Adipocyte (in vitro differentiated cells): ENCODE data around the gene BMAL2.

Source experiments
- DNase-seq: peaks from one replicate; pipeline ENCODE4 v3.0.0-alpha.2; 2015; ENCODE audit warnings: low read depth
- H3K27me3 ChIP-seq: replicated peaks from 2 replicates; pipeline ENCODE4 v1.7.0; 2013; ENCODE audit warnings: mild to moderate bottlenecking, low read length, moderate library complexity; ENCODE audit not compliant: control insufficient read depth, insufficient read depth
- H3K36me3 ChIP-seq: 2 replicates; pipeline ENCODE4 v1.7.0; 2013; ENCODE audit warnings: low read length, mild to moderate bottlenecking, moderate library complexity; ENCODE audit not compliant: control insufficient read depth, insufficient read depth, severe bottlenecking
- H3K4me1 ChIP-seq: 2 replicates; pipeline ENCODE4 v1.7.0; 2013; ENCODE audit warnings: mild to moderate bottlenecking, low read length, moderate library complexity; ENCODE audit not compliant: control insufficient read depth, insufficient read depth
- H3K4me3 ChIP-seq: 2 replicates; pipeline ENCODE4 v1.7.0; 2013; ENCODE audit warnings: mild to moderate bottlenecking, low read length, moderate library complexity
- H3K9ac ChIP-seq: 2 replicates; pipeline ENCODE4 v1.7.0; 2013; ENCODE audit warnings: mild to moderate bottlenecking, low read length, moderate library complexity
- H3K9me3 ChIP-seq: 2 replicates; pipeline ENCODE4 v1.7.0; 2013; ENCODE audit warnings: mild to moderate bottlenecking, low read length, moderate library complexity; ENCODE audit not compliant: control insufficient read depth

The BMAL2 gene

DNA sequence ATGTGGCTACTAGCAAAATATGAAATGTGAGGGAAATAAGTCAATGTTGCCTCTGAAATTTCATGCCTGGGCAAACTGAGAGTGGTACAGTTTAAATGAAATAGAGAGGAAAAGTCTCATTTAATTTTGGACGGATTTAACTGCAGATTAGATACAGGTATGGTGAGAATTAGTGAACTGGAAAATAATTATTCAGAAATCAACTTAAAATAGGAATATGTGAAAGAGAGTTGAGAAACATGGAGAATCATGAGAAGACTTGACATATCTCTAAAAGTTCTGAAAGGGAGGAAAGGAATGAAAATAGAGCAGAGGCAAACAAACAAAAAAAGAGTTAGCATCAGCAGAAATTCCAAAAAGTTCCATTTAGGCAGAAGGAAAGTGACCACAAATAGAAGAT, 33.5 kb upstream of the BMAL2 start:
- Histone ChIP-seq H3K9ac (no peak overlapping the region), H3K9me3 (peaks cover 5% of the 10 kb centered on the region), H3K36me3 (peaks cover 86% of the 10 kb centered on the region), H3K27me3 (no peaks in the 10 kb centered on the region), H3K4me3 (no peak overlapping the region), H3K4me1 (peaks cover 17% of the 10 kb centered on the region)
- no peak for DNase-seq

DNA sequence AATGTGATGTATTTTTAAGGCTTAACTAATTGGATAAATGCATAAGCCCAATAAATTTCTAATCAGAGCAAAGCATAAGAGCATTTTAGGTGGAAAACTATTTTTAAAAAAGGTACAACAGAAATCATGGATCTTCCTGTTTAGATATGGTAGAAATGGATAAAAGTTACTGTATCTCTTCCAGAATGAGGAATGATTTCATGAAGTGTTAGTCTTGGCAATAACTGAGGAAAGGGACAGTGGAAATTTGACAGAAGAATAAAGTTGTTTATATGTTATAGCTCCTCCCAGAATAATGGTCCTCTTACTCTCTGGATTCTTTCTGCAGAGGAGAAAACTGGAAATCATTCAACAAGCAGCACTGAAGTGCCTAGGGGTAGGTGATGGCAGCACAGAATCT, 32.4 kb upstream of the BMAL2 start:
- Histone ChIP-seq H3K9me3 (peaks cover 5% of the 10 kb centered on the region), H3K36me3 (peaks cover 92% of the 10 kb centered on the region), H3K4me3 (no peak overlapping the region), H3K4me1 (peaks cover 8% of the 10 kb centered on the region), H3K9ac (no peak overlapping the region), H3K27me3 (no peaks in the 10 kb centered on the region)
- no peak for DNase-seq

DNA sequence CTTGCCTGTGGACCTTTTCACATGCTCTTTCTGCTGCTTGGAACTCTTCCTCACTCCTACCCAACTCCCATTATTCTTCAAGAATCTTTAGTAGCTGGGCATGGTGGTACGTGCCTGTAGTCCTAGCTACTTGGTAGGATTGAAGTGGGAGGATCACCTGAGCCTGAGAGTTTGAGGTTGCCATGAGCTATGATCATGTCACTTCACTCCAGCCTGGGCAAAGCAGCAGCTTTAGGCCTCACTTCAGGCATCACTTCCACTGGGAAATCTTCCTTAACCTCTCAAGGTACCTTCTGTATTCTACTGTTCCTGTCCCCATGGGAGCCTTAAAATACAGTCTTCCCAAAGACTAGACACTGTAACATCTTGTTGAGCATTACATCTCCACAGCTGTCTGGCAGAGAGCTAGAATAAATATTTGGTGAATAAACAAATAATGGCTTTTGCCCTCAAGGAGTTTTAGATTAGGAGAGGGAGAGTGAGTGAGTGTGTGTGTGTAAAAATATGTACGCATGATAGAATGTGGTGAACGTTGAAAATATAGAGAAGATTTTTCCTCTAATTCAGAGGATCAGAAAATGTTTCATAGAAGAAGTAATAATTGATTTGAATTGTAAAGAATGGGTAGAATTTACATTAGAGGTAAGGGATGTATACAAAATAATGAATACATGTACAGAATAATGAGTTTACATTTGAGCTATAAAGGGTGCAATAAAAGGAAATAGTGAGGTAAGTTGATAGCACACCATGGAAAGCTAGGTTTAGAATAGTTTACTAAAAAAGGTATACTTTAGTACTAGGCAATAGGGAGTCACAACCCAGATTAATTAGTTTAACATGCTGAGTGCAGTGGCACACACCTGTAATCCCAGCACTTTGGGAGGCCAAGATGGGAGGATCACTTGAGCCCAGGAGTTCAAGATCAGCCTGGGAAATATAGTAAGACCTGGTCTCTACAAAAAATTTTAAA, 29.2 kb upstream of the BMAL2 start:
- no peaks in the 10 kb centered on the region for H3K27me3 ChIP-seq
- peaks cover 5% of the 10 kb centered on the region for H3K9me3 ChIP-seq
- H3K4me1 ChIP-seq: peaks cover 14% of the 10 kb centered on the region
- peaks cover 97% of the 10 kb centered on the region for H3K36me3 ChIP-seq
- H3K9ac ChIP-seq: no peak overlapping the region
- no peak overlapping the region for H3K4me3 ChIP-seq
- DNase-seq: no peak

DNA sequence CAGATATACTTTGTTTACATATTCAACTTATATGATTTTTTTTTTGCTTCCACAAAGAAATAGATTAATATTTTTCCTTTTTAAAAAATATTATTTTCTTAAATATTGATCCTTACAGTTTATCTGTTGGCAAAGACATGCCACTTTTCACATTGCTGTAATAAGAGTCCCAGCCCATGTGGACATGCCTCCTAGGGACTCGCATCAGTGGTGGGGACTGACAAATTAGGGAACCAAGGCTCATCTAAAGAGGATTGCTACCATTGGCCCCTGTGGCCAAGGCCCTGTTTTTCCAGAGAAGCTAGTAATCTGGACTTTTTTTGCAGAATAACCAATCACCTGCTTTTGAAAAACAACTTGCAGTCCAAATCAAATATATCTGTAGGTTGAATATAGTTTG, 27.8 kb upstream of the BMAL2 start:
- no peak overlapping the region for H3K4me3 ChIP-seq
- no peak overlapping the region for H3K9ac ChIP-seq
- H3K27me3 ChIP-seq: no peaks in the 10 kb centered on the region
- no peaks in the 10 kb centered on the region for H3K9me3 ChIP-seq
- no peak for DNase-seq
- peaks cover 93% of the 10 kb centered on the region for H3K36me3 ChIP-seq
- peaks cover 11% of the 10 kb centered on the region for H3K4me1 ChIP-seq

DNA sequence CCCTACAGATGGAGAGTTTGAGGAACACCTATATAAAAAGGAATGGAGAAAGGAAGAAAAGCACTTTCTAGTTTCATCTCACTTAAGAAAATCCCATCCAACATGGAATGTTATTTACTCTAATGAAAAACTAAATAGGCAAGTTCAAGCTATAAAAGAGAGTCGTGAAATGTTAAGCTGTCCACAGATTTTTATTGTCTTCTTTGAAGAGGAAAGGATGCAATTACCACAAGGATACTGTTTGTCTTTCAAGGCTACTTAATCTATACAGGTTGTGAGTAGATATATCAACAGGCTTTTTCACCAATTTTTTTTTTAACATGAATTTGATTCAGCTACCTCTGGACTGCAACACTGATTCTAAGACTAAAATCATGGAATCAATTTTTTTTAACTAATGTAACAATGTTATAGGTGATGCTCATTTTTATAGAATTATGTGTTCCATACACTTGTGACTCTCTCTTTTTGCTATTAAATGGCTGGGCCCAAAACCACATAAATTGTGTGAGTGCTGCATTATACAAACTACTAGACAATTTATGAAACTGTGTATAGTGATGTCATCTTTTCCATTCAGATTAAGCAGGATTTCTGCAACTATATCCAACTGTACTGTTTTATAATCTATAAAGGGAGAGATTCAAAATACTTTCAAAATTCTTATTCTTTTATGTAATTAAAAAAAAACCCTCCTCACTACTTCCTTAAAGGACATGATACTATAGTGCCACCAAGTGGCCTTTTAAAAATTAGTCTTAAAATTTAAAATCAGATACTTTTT, 26.8 kb upstream of the BMAL2 start:
- no peaks in the 10 kb centered on the region for H3K27me3 ChIP-seq
- H3K4me3 ChIP-seq: no peak overlapping the region
- peak overlapping the region; percentile 72 for H3K9ac ChIP-seq
- peaks cover 11% of the 10 kb centered on the region for H3K4me1 ChIP-seq
- H3K9me3 ChIP-seq: no peaks in the 10 kb centered on the region
- peak; percentile 85 for DNase-seq
- peaks cover 93% of the 10 kb centered on the region for H3K36me3 ChIP-seq

DNA sequence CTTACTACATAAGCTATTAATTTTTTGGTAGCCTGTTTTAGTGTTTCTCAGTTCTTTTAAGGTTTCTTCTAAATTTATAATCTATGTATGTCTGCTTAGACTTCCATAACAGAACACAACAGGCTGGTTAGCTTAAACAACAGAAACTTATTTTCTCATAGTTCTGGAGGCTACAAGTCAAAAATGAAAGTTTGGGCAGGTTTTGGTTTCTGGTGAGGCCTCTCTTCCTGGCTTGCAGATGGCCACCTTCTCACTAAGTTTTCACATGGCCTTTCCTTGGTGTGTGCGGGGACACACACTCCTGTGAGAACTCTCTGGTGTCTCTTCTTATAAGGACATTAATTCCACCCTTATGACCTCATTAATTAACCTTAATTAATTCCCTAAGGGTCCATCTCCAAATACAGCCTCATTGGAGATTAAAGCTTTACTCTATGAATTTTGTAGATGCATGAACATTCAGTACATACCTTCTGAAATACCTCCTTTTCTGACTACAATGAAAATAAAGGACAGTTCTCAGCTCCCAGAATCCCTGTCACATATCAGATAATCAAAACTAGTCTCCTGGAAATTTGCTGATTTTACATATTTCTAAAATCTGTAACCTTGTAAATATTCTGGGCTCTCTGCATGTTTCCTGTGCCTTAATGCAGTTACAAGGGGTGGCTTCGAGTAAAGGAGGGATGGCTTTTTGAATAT, 23.2 kb upstream of the BMAL2 start:
- no peaks in the 10 kb centered on the region for H3K27me3 ChIP-seq
- DNase-seq: no peak
- no peak overlapping the region for H3K9ac ChIP-seq
- H3K9me3 ChIP-seq: no peaks in the 10 kb centered on the region
- H3K36me3 ChIP-seq: peaks cover 90% of the 10 kb centered on the region
- H3K4me1 ChIP-seq: peaks cover 11% of the 10 kb centered on the region
- no peak overlapping the region for H3K4me3 ChIP-seq

DNA sequence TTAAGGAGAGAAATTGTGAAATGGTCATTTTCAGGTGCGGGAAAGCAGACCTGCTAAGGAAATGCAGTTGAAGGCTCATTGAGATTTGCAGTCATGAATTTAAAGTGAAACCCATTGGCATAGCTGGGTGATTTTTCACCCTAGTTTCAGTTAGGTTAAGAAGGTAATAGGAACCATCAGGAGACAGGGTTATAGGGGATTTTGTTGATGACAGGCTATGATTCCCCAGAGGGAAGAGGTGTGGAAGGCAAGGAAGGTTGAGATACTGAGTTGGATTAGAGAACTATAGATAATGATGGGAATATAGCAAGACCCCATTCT, 22.7 kb upstream of the BMAL2 start:
- Histone ChIP-seq H3K36me3 (peaks cover 91% of the 10 kb centered on the region), H3K9me3 (no peaks in the 10 kb centered on the region)
- no peak for DNase-seq

DNA sequence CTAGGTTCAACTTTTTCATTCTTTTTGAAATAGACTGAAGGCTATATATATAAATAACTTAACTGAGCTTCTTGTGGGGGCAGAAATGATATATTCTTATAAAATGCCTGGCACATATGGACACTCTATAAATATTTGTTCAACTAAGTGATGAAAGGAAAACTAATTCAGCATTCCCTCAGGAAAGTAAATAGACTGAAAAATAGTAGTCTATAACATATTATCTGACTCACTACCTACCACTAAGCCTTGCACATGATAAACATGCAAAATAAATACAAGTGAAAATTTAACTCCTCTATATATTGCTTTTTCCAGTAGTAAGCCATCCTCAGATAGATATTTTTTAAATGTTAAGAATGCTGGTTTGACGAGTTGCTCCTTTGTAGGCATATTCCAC, 15.7 kb upstream of the BMAL2 start:
- peaks cover 26% of the 10 kb centered on the region for H3K4me1 ChIP-seq
- H3K4me3 ChIP-seq: no peak overlapping the region
- DNase-seq: no peak
- peaks cover 91% of the 10 kb centered on the region for H3K36me3 ChIP-seq
- H3K9me3 ChIP-seq: no peaks in the 10 kb centered on the region
- H3K9ac ChIP-seq: no peak overlapping the region
- H3K27me3 ChIP-seq: no peaks in the 10 kb centered on the region

More for the DNA sequence above, 22.7 kb upstream of the BMAL2 start:
- Histone ChIP-seq H3K4me3 (no peak overlapping the region), H3K27me3 (no peaks in the 10 kb centered on the region), H3K4me1 (peaks cover 13% of the 10 kb centered on the region), H3K9ac (no peak overlapping the region)

DNA sequence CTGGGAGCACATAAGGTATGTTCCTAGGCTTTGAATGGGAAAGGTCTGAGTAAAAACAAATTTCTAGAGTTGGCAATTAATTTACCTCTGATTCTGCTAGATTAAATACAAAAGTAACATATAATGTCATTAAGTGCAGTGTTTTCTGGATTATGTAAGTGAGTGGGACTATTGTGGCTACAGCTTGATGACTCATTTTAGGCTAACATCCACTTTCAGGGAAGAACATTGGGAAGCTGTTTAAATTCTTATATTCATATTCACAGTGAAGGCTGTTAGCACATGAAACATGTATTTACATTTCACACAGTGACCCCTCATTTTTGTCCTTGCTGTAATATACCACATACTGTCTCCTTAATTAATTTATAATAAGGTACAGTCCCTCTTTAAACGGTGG, 13.2 kb upstream of the BMAL2 start:
- Histone ChIP-seq H3K9ac (peak overlapping the region; percentile 14), H3K4me1 (peaks cover 31% of the 10 kb centered on the region), H3K9me3 (no peaks in the 10 kb centered on the region), H3K4me3 (no peak overlapping the region), H3K27me3 (no peaks in the 10 kb centered on the region), H3K36me3 (peaks cover 93% of the 10 kb centered on the region)
- peak; percentile 57 for DNase-seq

DNA sequence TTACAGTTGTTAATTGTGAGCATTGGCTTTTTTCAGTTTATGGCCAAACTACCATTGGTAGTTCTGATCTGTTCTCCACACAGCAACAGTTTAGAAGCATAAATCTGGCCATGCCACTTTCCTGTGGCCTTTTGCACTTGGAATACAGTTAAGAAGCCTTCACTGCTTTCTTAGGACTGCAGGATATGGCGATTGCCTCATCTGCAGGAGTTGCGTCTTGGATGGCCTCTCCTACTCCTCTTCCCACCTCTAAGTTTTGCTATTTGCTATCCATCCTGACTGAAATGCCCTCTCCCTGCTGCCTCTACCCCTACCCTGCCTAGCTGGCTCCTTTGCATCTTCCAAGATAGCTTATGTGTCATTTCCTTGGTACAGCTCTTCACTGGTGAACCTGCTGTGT, 12.8 kb upstream of the BMAL2 start:
- H3K4me3 ChIP-seq: no peak overlapping the region
- no peak for DNase-seq
- H3K36me3 ChIP-seq: peaks cover 89% of the 10 kb centered on the region
- H3K4me1 ChIP-seq: peaks cover 34% of the 10 kb centered on the region
- no peaks in the 10 kb centered on the region for H3K9me3 ChIP-seq
- peak overlapping the region; percentile 14 for H3K9ac ChIP-seq
- H3K27me3 ChIP-seq: no peaks in the 10 kb centered on the region

DNA sequence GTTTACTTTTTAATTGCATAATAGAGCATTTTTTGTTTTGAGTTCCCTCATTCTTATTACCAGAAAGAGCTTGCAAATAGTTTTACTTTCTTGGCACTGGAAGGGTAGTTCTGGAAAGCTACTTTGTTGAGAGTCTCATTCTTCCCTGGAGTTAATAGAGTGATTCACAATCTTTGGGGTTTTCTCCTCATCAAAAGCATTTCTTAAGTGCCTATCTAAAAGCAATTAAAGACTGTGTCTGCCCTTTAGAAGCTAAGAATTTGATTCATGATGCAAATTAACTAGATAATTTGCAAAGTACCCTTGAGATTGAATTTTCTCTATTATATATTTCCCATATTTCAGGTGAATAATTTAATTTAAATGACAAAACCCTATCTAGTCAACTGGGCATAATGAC, 8.1 kb upstream of the BMAL2 start:
- peaks cover 17% of the 10 kb centered on the region for H3K4me1 ChIP-seq
- no peaks in the 10 kb centered on the region for H3K9me3 ChIP-seq
- H3K4me3 ChIP-seq: no peak overlapping the region
- H3K27me3 ChIP-seq: no peaks in the 10 kb centered on the region
- H3K36me3 ChIP-seq: peaks cover 72% of the 10 kb centered on the region
- no peak for DNase-seq
- no peak overlapping the region for H3K9ac ChIP-seq
